ENCODE results near the gene SIVA1.

Gene SIVA1

DNA sequence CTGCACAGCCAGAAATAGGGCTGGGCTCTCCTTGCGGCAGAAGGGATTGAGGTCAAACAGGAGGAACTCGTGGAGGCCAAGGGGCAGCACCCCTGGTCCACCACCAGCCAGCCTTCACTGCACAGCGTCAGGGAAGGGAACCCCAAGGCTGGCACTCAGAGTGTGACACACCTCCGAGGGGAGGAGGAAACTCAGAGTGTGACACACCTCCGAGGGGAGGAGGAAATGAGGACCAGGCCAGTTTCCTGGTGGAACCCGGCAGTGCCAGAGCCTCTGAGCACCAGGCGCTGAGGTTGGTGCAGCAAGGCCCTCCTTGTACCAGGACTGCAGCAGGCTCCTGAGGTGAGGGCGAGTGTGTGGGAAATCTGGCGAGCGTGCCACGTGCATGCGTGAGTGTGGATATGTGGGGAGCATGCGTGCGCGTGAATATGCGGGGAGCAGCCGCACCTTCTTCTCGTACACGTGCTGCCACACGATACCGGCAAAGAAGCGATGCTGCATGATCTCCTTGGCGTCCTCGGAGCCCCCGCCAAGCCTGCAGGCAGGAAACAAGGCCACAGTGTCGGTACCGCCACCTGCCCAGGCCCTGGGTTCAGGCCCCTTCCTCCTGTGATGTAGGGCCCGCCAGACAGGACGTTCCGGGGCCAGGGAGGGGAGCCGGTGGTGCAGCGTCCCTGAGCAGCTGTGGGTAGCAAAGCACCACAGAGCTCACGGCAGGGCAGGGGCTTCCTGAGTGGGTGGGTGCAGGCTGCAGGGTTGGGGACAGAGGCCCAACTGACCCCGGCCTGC lies 19.2 kb downstream of the SIVA1 start:
- DNase-seq: no peak

DNA sequence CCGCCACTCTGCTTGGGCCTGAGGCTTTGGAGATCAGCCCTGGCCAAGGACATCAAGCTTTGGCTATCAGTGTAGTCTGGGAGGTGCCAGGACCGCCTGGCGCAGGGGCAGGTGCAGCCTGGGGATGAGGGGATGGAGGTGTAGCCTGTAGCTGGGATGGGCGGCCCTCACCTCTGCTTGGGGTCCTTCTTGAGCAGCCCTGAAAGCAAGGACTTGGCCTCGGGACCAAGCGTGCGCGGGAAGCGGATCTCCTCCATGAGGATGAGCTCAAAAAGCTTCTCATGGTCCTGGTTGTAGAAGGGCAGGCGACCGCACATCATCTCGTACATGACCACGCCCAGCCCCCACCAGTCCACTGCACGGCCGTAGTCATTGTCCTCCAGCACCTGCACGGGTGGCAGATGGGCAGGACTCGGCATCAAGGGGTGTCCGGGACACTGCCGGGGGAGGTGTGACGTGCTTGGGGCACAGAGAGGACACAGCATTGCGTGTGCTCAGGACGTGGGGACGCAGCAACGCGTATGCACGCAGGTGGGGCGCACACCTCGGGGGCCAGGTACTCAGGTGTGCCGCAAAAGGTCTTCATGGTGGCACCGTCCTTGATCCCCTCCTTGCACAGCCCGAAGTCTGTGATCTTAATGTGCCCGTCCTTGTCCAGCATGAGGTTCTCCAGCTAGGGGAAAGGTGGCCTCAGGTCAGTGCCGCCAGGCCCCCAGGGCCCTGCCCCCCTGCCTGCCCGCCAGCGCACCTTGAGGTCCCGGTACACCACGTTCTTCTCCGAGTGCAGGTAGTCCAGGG lies 20.0 kb downstream of the SIVA1 start:
- no peak for DNase-seq

DNA sequence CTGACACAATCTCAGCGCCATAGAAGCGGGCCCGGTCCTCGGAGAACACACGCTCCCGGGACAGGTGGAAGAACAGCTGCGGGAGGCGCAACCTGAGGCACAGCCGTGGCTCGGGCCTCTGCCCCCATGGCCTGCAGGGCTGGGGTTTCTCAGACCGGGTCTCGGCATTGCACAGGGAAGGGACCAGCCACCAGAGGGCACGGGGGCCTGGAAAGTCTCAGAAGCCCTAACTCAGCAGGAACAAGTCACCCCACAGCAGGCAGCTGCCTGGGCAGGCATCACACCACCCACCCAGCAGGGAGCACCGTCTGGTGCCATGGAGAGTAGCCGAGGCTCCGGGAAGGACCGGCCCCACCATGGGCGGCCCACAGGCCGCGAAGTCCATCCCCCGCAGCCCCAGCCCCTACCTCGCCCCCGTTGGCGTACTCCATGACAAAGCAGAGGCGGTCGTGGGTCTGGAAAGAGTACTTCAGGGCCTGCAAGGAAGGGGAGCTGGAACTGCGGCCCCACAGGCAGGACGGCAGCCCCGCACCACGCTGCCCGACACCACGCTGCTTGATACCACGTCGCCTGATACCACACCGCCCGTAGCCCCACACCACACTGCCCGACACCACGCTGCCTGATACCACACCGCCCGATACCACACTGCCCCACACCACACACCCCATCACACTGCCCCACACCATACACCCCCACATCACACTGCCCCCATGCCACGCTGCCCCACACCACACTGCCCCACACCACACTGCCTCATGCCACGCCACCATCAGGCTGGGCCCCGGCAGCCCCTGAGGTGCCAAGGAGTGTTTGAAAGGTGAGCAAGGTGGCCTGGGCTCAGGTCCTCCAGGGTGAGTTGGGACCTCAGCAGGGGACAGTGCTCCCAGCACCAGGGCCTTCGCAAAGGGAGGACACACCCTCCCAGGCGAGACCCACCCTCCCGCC lies 20.8 kb downstream of the SIVA1 start:
- no peak for DNase-seq

DNA sequence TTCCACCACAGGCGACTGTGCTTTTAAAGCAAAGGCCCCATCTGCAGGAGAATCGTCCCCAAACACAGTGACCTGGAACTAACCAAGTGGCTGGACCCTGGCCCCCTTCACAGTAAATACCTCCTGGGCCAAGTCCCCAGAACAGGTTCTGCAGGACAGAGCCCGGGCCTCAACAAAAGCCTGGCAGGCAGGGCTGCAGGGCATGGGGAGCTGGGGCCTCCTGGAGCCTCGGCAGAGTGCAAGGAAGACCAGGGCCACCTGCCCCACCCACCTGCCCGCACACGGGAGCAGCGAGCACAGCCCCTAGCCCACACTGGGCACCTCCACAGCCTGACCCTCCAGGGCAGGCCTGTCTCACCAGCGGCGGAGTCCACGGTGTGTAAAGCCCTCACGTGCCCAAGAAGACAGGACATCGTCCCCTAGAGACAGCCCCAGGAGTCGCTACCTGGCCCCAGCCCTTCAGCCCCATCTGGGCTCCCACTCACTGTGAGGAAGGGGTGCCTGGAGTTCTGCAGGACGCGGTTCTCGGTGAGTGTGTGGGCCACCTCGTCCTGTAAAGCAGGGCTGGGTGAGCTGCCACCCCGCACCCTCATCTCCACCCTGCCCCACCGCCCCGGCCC lies 21.6 kb downstream of the SIVA1 start:
- no peak for DNase-seq

DNA sequence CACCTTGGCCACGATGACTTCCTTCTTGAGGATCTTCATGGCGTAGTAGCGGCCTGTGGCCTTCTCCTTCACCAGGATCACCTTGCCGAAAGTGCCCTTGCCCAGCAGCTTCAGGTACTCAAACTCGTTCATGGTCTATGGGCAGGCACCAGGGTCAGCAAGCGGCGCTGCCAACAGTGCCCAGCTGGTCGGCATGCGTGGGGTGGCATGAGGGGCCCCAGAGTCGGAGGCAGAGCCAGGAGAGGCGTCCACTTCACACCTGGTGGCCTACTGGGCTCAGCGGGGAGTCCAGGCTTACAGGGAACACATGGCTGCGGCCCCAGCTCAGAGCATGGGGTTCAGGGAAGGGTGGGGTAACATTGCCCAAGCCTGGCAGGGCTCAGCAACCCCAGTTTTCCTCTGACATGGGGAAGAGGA lies 22.1 kb downstream of the SIVA1 start:
- no peak for DNase-seq

DNA sequence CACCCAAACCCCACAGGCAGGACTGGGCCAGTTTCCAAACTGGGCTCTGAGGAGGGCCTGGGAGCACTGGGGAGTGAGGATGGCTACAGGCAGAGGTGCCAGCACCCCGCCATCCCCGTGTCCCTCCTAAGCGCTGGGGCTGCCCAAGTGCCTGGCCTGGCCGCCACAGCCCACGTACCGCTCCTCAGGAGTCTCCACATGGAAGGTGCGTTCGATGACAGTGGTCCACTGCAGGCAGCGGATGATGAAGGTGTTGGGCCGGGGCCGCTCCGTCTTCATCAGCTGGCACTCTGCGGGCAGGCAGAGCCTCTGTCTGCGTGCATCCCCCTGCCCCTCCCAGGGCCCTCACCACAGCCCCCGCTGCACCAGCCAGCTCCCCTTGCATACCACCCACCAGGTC lies 23.5 kb downstream of the SIVA1 start:
- no peak for DNase-seq

DNA sequence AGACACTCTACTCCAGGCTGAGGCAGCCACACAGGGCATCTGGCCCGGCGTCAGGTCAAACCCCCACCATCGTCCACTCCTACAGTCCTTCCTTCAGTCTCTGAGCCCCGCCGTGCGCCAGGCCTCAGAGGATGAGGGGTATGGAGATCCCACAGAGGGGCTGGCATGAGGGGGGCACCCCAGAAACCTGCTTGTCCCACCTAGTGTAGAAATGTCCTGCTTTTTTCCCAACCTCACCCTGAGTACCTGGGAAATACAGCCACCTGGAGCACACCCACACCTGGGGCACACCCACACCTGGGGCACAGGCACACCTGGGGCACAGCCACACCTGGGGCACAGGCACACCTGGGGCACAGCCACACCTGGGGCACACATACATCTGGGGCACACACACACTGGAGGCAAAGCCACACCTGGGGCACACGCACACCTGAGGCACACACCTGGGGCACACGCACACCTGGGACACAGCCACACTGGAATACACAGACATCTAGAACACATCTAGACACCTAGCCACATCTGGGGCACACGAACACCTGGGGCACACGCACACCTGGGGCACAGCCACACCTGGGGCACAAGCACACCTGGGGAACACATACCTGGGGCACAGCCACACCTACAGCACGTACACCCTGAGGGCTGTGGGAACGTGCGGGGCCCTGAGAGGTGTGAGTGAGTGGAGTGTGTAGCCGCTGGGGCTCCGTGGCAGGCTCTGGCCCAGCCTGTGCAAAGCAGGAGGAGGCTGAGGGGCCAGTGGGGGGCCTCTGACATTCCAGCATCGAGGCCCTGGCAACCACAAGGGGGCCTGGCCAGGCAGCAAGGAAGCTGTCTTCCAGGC lies 24.2 kb downstream of the SIVA1 start:
- no peak for DNase-seq

DNA sequence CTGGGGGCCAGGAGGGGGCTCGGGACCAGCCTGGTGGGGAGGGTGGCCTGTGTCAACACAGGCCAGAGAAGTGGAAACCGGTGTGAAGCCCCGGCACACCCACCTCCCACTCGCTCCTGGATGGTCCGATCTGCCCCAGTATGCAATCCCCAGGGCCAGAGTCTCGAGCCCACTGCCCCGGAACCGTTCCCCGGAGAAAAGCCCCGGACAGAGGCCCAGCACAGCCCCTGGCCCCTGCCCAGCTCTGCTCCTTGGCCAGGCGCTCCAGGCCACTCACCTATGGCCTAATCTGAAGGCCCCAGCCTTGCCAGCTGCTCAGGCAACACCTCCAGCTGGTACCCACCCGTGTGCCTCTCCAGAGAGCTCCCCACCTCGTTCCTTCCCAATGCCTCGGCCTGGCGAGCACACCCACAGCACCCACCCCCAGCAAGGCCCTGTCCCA lies 24.9 kb downstream of the SIVA1 start:
- DNase-seq: no peak

DNA sequence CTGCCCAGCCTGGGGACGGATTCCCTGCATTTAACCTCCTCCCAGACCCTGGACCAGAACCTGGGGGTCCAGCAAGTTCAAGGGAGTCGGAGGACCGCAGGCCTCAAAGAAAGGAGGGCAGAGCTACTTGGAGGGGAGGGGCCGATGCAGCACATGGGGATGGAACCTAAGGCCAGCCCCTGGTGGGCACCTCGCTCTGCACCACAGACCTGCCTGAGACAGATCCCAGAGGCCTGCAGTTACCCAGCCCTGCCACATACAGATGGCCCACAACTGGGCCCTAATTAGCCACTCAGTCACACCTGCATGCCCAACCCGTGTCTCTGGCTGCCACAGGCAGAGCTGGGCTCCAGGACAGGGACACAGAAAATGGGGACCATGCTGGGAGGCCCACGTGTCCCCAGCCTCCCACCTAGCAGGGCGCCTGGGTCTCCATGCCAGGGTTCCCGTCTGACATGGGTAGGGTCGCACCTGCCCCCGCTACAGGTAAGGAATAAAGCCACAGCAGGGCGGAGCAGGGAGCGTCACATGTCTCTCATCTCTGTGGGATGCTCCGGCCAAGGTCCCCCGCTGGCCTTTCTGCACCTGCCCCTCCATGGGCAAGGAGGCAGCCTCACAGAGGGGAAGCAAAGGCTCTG lies 25.9 kb downstream of the SIVA1 start:
- DNase-seq: no peak

DNA sequence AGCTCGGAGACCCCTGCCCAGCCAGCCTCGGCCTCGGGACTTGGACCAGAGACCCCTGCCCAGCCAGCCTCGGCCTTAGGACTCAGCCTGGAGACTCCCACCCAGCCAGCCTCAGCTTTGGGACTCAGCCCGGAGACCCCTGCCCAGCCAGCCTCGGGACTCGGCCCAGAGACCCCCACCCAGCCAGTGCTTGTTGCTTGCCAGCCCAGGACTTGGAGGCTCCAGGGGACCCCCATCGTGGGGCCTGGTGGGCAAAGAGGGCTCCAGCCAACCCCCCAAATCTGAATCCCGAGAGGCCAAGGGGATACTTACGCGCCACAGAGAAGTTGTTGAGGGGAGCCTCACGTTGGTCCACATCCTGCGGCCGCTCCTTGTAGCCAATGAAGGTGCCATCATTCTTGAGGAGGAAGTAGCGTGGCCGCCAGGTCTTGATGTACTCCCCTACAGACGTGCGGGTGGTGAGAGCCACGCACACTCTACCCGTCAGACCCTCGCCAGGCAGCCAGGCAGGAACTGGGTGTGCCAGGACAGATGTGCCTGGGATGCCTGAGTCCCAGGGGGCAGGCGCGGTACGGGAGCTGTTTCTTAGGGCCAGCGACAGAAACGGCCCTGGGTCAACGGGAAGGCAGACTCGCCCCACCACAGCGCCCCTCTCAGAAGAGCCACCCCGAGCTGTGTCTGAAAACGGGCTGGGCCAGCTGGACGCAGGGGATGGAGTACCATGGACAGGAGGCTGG lies 27.0 kb downstream of the SIVA1 start:
- no peak for DNase-seq

DNA sequence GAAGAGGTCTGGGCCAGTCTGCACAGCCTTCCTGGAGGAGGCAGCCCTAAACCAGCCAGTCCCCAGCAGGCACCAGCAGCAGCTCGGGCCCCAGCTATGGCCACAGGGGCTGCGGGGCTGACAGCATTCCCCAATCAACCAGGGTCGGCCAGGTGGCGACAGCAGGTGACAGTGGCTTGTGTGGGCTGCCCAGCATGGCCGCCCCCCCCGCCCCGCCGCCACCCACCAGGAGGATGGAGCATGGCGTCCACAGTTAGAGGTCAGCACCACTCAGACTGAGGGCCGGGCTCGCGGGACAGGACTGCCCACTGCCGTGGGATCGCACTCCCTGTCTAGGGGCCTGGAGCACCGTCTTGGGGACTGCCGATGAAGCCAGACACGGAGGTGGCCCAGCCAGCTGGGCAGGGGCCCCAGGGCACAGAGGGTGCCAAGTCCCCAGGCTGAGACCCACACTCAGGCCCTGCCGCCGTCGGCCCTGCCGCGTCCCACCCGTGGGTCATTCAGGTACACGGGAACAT lies 27.6 kb downstream of the SIVA1 start:
- no peak for DNase-seq

DNA sequence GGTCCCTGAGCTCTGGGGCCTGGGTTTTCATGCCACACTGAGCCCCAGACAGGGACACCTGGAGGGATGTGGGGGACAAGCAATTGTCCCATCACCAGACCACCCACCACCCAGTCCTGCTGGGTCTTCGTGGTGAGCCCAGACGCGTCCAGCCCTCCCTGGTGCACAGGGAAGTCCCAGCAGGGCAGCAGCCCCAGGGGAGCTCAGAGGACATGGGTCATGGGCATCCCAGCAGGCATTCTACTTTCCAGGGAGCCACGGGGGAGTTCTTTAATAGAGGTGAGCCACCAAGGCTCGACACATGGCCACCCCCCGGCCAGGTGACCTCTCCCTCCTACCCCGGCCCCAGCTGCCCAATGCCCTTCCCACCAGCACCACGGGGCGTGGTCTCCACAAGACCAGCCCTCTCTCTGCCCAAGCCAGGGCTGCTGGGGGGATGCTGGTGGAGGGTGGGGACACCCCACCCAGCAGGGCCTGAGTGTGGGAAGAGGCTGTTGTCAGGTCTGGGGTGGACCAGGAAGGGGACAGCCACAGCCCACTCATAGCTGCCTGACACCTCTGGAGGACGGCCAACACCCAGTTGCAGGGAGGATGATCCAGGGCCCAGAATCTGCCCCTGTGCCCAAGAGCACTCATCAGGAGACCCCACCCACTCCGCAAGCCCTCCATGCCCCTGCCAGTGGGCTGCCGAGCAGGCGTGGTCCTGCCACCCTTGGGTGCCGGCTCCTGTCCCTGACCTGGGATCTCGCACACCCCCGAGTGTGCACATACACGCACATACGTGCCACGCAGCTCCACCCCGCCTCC lies 28.5 kb downstream of the SIVA1 start:
- no peak for DNase-seq

DNA sequence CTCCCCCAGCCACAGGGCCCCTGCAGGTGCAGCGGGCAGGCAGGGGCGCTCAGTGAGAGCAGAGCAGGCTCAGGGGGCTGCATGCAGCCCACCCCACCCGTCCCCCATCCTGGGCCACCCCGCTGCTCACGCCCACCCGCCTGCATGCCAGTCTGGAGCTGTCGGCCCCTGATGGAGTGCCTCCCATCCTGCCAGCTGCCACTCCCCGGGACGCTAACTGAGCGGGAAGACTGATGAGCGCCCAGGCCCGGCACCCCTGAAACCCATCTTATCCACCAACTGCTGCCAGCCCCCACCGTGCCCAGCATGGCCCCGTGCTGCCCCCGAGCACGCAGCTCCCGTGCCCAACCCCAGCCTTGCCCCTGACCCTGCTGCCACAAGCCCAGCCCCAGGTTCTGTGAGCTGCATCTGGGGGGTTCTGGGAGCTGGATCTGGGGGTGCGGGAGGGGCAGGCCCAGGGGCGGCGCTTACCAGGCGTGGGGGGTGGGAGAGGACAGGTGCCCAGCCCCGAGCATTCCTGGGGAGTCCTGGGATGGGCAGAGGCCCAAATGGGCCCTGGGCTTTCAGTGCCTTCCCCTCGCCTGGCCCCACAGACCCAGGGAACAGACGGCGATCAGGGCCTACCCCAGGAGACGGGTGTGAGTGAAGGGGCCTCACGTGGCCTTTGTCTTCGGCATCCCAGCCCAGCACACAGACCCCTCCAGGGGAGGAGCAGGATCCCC lies 29.3 kb downstream of the SIVA1 start:
- DNase-seq: no peak

DNA sequence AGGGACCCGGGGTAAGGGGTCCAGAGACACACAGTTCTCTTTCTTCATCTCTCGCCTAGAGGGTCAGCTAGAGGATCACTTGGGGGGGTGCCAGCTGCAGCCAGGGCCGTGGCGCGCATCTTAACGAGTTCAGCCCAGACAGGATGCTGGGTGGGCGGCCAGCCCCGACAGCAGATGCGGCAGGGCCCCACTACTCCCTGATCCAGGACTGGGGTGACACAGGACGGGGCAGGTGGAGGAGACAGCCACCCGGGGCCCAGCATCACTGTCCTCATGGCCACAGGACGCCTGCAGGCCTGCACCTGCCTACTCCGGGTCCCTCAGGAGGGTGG lies 29.8 kb downstream of the SIVA1 start:
- no peak for DNase-seq

DNA sequence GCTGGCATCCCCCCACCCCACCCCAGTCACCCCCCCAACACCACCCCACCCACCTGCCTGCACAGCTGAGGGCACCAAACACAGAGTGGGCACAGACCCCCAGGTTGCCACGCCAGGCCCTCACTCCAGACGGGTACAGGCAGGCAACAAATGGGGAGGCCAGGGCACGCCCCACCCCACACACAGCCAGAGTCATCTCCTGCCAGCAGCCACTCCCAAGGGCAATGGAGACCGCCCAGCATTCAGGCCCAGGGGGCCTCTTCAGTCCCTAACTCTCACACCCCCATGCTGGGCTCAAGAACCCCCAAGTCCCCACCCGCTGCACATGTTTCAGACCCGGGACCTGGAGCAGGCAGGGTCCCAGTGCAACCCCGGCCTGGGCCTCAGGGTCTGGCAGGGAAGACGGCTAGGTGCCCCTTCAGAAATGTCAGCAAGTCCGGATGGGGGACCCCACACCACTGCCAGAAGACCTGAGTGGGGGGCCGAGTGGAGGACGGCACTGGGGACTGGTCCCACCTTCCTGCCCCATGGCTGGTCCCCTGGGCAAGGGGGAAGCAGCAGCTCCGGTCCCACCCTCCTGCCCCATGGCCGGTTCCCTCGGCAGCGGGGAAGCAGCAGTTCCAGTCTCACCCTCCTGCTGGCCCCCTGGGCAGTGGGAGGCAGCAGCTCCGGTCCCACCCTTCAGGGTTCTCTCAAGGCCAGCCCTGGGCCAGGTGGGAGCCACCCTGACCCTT lies 30.7 kb downstream of the SIVA1 start:
- DNase-seq: no peak

DNA sequence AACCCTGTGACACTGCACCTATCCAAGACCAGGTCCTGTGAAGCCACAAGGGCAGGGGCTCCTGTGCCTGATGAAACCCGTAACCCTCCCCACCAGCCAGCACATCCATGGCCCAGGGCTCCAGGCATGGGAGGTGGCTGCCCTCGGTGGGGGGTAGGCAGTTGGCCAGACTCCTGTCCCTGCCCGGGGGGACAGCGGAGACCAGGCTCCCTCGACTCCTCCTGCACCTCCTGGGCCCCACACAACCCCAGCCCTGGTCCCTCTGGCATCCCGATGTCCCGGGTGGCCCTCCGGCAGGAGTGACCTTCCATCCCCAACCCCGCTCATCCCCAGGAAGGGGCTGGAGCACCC lies 31.2 kb downstream of the SIVA1 start:
- no peak for DNase-seq

DNA sequence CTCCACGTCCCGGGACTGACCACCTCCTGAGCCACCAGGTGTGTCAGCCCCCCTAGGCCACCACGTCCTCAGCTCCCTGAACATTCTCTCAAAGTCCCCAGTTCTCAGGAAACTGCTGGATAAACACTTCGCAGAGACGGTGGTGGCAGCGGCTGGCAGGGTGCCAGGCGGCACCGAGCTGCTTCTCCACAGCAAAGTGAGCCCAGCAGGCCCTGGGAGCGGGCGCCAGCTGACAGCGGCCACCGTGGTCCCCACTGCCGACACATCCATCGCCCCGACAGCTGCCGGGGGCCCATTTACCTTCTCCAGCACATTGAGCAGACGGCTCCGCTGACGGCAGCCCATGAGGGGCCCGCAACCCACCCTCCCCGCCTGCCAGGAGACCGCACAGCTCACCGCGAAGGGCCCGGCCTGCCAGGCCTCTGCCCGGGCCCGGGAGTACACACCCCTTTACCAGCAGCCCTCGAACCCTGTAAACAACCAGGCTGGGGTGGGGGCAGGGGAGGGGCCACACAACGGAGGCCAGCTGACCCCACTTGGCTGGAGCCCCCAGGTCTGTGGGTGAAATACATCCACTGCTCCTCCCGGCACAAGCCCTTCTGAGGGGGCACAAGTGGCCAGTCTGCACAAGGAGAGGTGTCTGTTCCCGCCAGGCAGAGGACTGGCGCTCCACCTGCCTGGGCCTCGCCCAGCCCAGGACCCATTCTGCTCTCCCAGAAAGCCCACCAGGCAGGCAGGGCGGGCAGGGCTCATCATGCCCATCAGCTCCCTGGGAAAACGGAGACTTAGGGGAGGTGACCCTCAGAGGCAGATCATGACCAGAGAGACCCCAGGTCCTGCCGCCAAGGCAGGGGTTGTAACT lies 32.1 kb downstream of the SIVA1 start:
- no peak for DNase-seq
